Skin of body (tissue), 2 donors: Measurements from ENCODE around the gene DYNLT2. TPM values are rescaled to one million over a fixed set of nuclear protein-coding genes. Genes with fewer than 3 reads are reported as not detected.

Experiments
- DNase-seq: peaks from one replicate; lab custom pipeline; 2025; lab: John Stamatoyannopoulos, UW
- total RNA-seq: library from RNA; depleted of rRNA; stranded (reverse); fragments of >200 nt; gene quantifications from one replicate; pipeline ENCODE4 v1.2.3, GENCODE V29; 2014

The DYNLT2 gene
- total RNA-seq, 1 donor from 2014 or later: 2.0 TPM

GRCh38 chr6:169738976-169739529 lies 12.3 kb downstream of the DYNLT2 start:
- no peak for DNase-seq

DNA sequence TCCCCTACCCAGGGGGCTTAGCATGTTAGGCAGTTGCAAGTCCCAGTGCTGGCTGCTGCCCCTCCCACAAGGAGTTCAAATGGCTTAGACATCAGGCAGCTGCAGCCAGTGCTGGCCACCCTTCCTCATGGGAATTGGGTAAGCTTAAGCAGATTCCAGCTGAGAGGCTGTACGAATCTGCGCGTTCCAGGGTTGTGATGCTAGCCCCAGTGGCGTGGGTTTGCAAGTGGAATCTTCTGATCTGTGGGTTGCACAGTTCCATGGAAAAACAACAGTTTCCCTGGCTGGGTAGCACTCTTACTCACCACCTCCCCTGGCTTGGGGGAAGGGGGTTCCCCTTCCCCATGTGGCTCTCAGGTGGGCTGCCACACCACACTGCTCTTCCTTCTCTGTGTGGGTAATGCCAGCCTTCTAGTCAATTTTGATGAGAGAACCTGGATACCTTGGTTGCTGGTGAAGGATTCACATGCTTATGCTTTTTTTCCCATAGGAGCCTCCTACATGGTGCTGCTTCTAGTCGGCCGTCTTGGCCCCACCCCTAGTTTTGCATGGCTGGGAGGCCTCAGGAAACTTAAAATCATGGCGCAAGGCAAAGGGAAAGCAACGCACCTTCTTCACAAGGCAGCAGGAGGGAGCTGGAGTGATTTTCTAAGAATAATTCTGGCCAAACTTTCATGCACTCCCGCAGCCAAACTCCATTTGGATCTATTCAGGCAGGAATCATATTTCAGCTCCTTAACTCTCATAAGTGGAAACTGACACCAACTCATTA lies 13.0 kb downstream of the DYNLT2 start:
- DNase-seq: no peak

DNA sequence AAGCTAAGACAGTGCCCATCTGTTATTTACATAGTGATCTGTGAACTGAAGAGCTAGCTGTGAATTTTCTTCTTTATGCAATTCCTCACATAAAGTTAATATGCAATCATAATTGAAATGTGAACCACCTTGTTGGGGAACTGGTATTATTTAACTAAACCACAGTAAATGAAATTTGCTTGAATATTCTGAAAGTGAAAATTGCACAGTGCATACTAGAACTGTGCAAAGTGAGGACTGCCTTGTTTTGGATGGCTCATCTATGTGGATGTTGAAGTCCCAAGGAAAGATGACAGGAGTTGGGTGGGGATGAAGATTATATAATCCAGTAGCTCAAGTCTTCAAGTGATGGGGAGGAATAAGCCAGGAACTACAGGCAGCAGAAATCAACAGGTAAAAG lies 21.4 kb downstream of the DYNLT2 start:
- DNase-seq: no peak

DNA sequence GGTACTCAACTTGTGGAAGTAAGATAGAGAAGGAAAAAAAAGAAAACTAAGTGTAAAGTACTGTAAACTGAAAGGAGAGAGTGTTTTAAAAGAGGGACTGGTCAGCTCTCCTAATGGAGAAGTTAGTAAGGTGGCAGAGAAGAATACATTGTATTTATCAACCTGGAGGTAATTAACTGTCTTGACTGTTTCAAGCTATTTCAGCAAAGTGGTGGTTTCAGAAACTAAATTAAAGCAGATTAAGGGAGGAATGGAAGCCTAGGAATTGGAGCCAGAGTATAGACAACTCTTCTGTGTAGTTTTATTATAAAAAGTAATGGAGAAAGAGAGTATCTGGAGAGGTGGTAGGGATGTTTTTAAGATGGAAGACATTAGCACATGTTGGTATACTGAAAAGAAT lies 24.4 kb downstream of the DYNLT2 start:
- no peak for DNase-seq

DNA sequence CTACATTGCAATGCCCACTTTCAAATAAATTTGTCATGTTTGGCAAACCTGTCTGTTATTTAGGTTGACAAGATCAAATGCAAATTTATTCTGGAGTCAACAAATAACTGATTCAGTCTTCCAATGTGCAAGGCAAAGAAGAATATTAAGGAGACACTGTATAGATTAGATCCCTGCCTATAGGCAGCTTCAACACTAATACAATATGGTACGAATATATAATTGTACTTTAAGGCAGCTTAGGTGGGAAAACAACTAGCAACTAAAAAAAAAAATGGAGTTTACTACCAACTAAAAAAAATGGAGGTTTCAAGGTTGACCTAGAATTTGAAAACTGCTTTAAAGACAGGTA lies 25.3 kb downstream of the DYNLT2 start:
- DNase-seq: no peak

GRCh38 chr6:169725125-169726048 lies 26.0 kb downstream of the DYNLT2 start:
- peak; percentile 54 for DNase-seq

GRCh38 chr6:169724494-169725124 lies 26.8 kb downstream of the DYNLT2 start, which contains the start of gene PHF10:
Gene PHF10 (minus strand): TSS chr6:169724500. CDS start chr6:169723931, 569 bp downstream.
- peak; percentile 62 for DNase-seq

DNA sequence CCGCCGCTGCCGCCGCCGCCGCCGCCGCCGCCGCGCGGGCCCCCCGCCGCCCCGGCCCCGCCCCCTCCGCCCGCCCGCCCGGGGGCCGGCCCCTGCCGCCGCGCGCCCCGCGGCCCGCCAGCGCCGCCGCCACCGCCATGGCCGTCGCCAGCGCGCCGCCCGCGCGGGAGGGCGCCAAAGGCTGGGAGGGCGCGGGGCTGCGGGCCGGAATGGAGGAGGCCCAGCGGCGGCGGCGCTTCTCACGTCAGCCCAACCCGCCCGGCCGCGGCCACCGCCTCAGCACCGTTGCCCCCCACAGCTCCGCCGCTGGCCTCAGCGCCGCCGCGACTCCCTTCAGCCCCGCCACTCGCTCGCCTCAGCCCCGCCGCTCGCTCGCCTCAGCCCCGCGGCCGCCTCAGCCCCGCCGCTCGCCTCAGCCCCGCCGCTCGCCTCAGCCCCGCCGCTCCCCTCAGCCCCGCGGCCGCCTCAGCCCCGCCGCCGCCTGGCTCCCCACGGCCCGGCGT lies 27.3 kb downstream of the DYNLT2 start:
- DNase-seq: no peak

GRCh38 chr6:169723200-169723909 lies 28.0 kb downstream of the DYNLT2 start:
- peak; percentile 63 for DNase-seq

DNA sequence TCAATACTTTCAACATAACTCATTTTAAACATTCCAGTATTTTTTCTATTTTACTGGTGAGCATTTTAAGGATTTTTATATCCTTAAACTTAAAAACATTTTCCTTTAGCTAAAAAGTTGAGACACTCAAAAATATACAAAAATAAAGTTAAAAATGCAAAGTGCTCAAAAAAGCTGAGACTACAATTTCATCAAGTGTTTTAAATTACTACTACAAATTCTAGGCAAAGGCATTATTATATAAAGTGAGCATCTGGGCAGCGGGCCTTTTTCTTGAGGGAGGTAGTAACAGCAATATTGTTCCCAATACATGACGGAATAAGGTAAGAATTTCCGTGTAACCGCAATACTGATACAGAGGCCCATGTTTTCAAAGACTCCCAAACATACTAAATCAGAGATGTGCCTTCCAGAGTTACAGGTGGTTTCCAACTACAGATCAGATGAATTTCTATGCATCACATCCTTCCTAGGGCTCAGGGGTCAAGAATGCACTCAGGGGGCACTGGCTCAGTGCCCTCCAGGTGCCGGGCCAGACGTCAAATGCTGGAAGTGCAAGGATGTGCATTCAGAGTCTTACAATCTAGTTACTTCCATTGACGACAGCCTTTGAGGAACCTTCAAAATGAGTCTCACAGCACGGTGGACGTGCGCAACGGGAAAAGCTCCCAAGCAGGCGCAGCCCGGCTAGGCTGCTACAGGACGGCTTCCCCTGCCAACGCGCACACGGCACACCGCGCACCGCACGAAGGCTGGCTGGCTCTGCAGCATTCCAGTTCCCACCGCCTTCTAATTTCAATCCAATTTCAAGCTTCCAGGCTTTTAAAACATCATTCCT lies 28.8 kb downstream of the DYNLT2 start:
- DNase-seq: peak; percentile 50

GRCh38 chr6:169720207-169720855 lies 31.0 kb downstream of the DYNLT2 start:
- no peak for DNase-seq

- DNase-seq: no peak
Measured at GRCh38 chr6:169719117-169719516, 32.3 kb downstream of the DYNLT2 start.

DNA sequence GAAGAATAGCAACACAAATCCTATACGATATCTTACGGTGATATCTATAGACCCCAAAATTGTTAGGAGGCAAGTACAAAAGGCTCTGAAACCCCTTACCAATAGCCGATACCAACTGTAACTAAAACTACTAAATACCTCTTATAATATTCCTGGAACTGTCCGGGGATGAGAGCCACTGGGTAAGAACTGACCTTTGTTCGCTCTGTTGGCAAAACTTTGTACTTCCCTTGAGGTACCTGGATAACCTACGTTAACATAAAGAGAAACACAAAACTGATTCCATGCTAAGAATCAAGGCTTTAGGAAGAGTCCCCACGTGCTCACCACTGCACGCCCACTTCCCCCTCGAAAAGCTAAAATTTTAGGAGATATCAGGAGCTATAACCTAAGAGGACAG lies 36.8 kb downstream of the DYNLT2 start:
- DNase-seq: no peak

- DNase-seq: no peak
Measured at GRCh38 chr6:169714178-169714577, 37.2 kb downstream of the DYNLT2 start.

DNA sequence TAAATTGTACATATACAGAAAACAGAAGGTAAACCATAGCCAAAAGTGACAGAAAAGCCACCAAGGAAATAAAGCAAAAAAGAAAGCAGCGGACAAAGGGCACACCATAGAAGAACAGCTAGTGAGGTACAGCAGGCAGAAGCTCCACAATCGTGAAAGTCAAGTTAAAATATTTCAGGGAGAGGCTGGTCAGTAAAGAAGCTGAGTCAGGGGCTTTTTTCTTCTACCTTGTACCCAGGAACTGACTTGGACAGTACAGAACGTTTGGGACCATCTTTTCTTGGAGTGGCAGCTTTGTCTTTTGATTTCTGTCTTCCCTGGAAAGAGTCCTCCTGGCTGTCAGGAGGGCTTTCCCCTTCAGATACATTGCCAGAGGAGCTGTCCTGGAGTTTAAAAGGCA lies 41.4 kb downstream of the DYNLT2 start:
- no peak for DNase-seq

DNA sequence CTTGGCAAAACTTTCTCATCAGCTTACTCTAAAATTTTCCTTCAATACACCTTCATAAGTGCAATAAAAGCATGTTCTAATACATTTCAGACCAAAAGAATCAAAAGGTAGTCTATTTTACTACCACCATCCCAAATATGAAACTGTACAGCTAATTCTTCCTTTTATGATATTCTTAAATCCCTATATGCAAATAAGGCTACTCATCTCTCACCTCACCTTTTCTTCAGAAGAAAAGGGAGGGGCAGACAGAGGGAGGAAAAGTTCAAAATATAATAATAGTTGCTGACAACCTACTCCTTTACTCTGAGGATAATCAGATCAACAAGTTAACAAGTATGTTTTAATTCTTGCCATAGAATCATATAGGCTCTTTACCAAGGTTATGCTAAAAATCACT lies 42.1 kb downstream of the DYNLT2 start:
- no peak for DNase-seq

DNA sequence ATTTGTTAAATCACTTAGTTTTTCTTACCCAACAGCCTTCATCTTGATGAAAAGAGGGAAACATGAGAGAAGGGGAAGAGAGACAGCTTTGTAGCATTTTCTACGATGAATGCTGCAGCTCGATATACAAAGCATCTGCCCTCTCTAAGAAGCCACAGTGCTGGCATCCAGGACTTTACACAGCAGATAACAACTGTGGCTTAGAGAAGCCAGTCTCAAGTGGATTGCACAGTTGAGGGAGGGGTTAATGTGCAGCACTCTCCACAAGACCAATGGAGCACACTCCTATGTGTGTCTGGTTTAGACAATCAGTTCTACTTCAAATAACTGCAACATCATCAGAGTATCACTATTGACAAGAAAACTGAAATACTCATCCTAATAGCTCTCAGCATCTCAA lies 43.6 kb downstream of the DYNLT2 start:
- no peak for DNase-seq

GRCh38 chr6:169702840-169703246 lies 48.5 kb downstream of the DYNLT2 start:
- DNase-seq: no peak
